Measurements from ENCODE around the gene ATG14.
A peak's percentile ranks its signal among the peaks of the same experiment; 100 is the strongest.
"Not testable (repeated sequence)": the region's sequence is repeated elsewhere in the genome, so short reads cannot be mapped to it uniquely, and the experiment has no call there.

The ATG14 gene

DNA sequence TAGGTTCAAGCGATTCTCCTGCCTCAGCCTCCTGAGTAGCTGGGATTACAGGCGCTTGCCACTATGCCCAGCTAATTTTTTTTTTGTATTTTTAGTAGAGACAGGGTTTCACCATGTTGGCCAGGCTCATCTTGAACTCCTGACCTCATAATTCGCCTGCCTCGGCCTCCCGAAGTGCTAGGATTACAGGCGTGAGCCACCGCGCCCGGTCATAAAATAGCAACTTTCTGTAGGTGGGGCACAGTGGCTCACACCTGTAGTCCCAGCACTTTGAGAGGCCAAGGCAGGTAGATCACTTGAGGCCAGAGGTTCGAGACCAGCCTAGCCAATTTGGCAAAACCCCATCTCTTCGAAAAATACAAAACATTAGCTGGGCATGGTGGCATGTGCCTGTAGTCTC, 10.7 kb upstream of the ATG14 start:
- not testable (repeated sequence) for H3K27ac Mint-ChIP-seq; H3K36me3 Mint-ChIP-seq (ENCODE audit: low read depth); H3K9me3 Mint-ChIP-seq; H3K27me3 Mint-ChIP-seq; H3K4me3 Mint-ChIP-seq; DNase-seq; H3K4me1 Mint-ChIP-seq (ENCODE audit: low read depth)

DNA sequence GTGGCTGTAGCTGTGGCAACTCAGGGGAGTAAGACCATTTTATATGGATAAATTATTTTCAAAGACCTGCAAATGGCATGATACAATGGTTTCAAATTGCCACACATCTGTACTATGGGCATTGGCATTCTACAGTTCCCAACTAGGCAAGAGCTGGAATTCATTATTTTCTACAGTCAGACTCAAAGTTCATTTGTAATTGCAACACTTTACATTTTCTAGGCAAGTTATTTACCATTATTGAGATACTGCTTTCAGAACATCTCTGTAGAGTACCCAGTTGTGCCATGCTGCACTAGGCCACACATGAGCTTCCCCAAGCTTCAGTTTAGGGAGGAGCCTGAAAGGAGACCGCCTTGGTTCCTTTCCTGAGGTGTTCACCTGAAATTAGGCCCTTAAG, 8.0 kb upstream of the ATG14 start:
- DNase-seq: no peak
- no peak overlapping the region for H3K27ac Mint-ChIP-seq
- no peaks in the 10 kb centered on the region for H3K9me3 Mint-ChIP-seq
- peaks cover 7% of the 10 kb centered on the region for H3K27me3 Mint-ChIP-seq
- H3K36me3 Mint-ChIP-seq (ENCODE audit: low read depth): no peaks in the 10 kb centered on the region
- H3K4me3 Mint-ChIP-seq: no peak overlapping the region
- peaks cover 12% of the 10 kb centered on the region for H3K4me1 Mint-ChIP-seq (ENCODE audit: low read depth)

DNA sequence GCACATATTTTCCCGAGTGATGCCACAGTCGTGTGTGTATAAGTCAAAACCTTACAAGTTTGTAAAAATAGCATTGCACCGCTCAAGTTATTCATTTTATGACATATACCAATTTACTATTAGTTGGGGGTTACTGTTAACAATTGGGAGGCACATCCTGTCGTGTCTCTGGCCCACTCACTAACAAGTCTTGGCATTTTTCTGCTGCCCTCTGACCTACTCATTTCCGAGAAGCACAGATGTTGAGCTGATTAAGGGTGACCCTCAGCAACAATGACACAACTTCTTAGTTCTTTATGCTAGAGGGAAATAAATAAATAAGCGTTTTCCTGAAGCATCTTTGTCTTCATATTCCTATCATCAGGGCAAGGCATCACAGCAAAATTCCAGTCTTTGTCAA, 6.8 kb upstream of the ATG14 start:
- no peak for DNase-seq
- no peaks in the 10 kb centered on the region for H3K9me3 Mint-ChIP-seq
- no peak overlapping the region for H3K4me3 Mint-ChIP-seq
- peaks cover 7% of the 10 kb centered on the region for H3K4me1 Mint-ChIP-seq (ENCODE audit: low read depth)
- H3K27me3 Mint-ChIP-seq: peaks cover 7% of the 10 kb centered on the region
- no peaks in the 10 kb centered on the region for H3K36me3 Mint-ChIP-seq (ENCODE audit: low read depth)
- H3K27ac Mint-ChIP-seq: no peak overlapping the region

DNA sequence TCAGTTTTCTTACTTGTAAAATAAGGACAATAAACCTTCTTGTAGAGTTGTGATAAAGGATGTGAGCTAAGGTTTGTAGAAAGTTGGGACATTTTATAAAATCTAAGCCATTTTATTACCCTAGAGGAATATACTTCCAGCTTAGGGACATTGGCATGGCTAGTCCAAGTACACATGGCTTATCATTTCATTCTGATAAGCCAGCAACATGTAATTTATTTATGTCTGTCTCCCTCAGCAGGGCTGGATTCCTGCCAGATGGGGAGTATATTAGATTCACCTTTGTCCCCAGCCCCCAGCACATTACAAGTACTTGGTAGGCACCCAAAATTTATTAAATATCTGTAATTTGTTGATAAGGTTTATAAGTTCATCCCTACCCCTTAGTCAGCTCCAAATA, 6.3 kb upstream of the ATG14 start:
- H3K36me3 Mint-ChIP-seq (ENCODE audit: low read depth): no peaks in the 10 kb centered on the region
- no peak overlapping the region for H3K27ac Mint-ChIP-seq
- no peak for DNase-seq
- H3K4me3 Mint-ChIP-seq: no peak overlapping the region
- peaks cover 7% of the 10 kb centered on the region for H3K4me1 Mint-ChIP-seq (ENCODE audit: low read depth)
- no peaks in the 10 kb centered on the region for H3K9me3 Mint-ChIP-seq
- H3K27me3 Mint-ChIP-seq: peaks cover 7% of the 10 kb centered on the region

DNA sequence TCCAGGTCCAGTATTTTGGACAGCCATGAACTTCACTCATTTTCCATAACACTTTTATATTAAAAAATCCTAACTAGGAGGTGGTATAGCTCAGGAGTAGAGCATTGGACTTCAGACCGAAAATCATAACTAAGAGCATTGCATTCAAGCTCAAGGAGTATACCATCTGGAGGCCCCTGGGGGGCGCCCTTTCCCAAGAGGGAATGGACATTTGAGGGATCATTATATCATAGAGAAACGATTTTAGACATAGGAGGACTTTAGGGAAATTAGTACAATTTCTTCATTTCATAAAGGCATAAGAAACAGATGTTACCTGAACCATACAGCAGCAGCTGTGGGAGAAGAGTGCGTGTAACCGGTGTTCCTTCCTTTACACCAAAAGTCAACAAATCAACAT, 5.2 kb upstream of the ATG14 start:
- H3K4me3 Mint-ChIP-seq: no peak overlapping the region
- no peaks in the 10 kb centered on the region for H3K36me3 Mint-ChIP-seq (ENCODE audit: low read depth)
- no peaks in the 10 kb centered on the region for H3K9me3 Mint-ChIP-seq
- H3K27me3 Mint-ChIP-seq: peaks cover 7% of the 10 kb centered on the region
- H3K4me1 Mint-ChIP-seq (ENCODE audit: low read depth): peaks cover 15% of the 10 kb centered on the region
- no peak for DNase-seq
- H3K27ac Mint-ChIP-seq: no peak overlapping the region

DNA sequence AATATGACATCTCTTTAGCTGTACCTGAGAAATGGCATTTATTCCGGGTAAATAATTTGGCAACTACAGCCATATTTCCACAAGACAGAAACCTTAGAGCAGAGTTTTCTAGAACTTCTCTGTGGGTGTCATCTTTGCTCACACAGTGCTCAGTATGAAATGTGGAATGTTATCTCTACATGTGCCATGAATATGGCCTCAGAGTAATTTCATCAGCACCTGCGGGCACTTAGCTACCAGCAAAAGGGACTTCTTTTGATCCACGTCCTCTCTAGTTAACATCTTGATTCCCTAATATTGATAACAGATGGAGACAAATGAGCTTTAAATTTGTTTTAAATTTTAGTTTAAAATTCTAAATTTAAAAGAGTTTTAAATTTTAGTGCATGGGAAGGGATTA, 2.9 kb upstream of the ATG14 start:
- Mint-ChIP-seq H3K9me3 (no peaks in the 10 kb centered on the region), H3K4me1 (ENCODE audit: low read depth) (peaks cover 29% of the 10 kb centered on the region), H3K27ac (no peak overlapping the region), H3K4me3 (no peak overlapping the region), H3K27me3 (peaks cover 7% of the 10 kb centered on the region), H3K36me3 (ENCODE audit: low read depth) (peaks cover 4% of the 10 kb centered on the region)
- DNase-seq: no peak

DNA sequence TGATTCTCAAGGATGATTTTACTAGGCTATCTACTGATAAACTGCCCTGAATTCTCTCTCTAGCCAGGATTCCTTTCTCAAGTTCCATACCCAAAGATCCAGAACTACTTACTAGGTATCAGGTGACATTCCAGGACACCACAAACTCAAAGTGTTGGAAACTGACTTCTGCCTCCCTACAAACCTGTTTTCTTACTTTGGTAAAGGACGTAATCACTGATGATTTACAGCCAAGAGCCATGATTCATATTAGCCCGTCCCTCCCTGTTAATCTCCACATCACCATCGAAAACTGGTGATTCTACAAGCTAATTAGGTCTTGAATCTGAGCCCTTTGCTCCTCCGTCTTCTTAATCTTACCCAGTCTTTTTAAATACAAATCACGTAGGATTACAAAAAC, 1.0 kb upstream of the ATG14 start:
- peaks cover 38% of the 10 kb centered on the region for H3K4me1 Mint-ChIP-seq (ENCODE audit: low read depth)
- H3K36me3 Mint-ChIP-seq (ENCODE audit: low read depth): peaks cover 6% of the 10 kb centered on the region
- no peaks in the 10 kb centered on the region for H3K9me3 Mint-ChIP-seq
- DNase-seq: no peak
- H3K27me3 Mint-ChIP-seq: peaks cover 7% of the 10 kb centered on the region
- H3K4me3 Mint-ChIP-seq: peak overlapping the region; percentile 89
- no peak overlapping the region for H3K27ac Mint-ChIP-seq

DNA sequence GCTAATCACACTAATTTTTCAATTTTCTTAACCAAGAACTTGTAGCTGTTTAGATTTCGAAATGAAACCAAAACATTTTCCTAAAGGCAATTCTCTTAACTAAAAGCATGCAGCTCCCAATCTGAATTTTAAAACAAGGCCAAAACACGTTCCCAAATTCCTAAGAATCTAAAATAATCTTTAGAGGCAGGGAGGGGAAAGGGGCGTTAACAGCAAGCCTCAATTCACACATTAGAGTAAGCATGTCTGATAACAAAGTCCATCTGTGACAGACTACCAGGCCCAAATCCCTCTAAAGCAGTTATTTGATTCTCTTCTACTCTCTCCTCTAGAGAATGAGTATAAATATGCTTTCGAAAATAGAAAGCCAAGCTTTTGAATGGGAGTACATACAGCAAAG, 754 bp downstream of the ATG14 start:
- Mint-ChIP-seq H3K27me3 (peaks cover 7% of the 10 kb centered on the region), H3K4me3 (peak overlapping the region; percentile 89), H3K9me3 (no peaks in the 10 kb centered on the region), H3K36me3 (ENCODE audit: low read depth) (peaks cover 8% of the 10 kb centered on the region), H3K27ac (peak overlapping the region; percentile 89), H3K4me1 (ENCODE audit: low read depth) (peaks cover 35% of the 10 kb centered on the region)
- no peak for DNase-seq

DNA sequence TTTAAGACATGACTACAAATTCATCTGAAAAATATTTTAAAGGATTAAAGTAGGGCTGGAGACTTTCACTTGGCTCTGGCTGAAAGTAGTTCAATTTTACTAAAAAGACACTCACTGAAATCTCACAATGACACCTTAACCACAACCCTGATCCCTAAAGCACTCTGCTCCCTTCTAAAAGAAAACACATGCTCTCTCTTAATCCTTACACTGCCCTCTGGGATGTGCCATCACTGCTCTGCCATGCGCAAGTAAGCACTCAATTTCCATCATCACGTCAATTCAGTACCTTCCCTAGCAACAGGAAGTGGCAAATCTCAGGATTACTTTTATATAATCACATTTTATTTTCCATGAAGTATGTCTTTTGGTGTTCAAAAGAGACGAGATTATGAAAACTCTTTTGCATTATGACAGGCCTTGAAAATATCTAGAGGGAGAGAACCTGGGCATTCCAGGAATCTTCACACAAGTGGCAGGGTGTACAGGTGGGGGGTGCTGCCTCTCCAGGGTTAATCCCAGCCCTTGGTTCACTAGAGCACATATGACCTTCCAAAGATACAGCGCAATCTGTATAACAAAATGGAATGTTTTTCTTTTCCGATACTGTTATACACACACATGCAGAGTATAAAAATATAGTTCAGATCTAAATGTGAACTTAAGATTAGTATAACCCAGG, 7.3 kb downstream of the ATG14 start:
- Mint-ChIP-seq H3K4me1 (ENCODE audit: low read depth) (peaks cover 55% of the 10 kb centered on the region), H3K27me3 (no peaks in the 10 kb centered on the region)

DNA sequence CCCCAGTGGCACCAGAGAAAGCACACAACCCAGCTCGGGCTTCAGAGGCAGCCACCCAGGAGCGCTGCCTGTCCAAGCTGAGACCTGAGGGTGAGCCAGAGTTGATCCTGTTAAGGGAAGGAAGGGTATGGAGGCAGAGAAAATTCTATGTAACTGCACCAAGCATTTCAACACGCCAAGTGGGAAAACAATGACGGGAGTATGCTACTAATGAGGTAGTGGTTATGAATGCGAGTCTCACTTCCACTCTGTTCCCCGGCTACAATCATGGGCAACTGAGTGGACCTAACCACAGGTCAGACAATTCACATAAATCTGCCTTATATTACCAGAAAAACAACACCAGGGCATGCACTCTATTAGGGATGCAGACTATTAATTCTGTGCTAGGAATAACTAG, 9.9 kb downstream of the ATG14 start:
- Mint-ChIP-seq H3K27me3 (no peaks in the 10 kb centered on the region), H3K27ac (no peak overlapping the region), H3K4me3 (no peak overlapping the region), H3K36me3 (ENCODE audit: low read depth) (peaks cover 3% of the 10 kb centered on the region), H3K4me1 (ENCODE audit: low read depth) (peaks cover 56% of the 10 kb centered on the region), H3K9me3 (no peaks in the 10 kb centered on the region)
- no peak for DNase-seq

More for the DNA sequence above, 7.3 kb downstream of the ATG14 start:
- Mint-ChIP-seq H3K4me3 (no peak overlapping the region), H3K36me3 (ENCODE audit: low read depth) (peaks cover 5% of the 10 kb centered on the region), H3K9me3 (no peaks in the 10 kb centered on the region), H3K27ac (peak overlapping the region; percentile 71)
- DNase-seq: no peak

DNA sequence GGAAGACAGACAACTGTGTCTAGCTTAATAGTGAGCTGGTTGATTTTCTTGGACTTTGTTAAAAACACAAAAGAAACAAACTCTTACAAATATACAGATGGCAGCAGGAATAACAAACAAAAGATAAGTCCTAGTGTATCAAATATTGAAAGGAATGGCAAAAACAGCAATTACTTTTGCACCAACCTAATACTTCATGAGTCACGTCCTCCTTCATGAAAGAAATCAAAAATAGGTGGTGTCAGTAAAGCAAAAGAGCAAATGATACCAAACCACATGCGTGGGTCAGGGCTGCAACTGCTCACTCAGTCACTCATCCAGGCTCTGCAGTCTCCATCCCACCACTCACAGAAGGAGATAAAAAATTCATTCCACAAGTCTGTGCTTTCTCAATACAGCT, 11.8 kb downstream of the ATG14 start:
- H3K27me3 Mint-ChIP-seq: no peaks in the 10 kb centered on the region
- peak overlapping the region; percentile 58 for H3K27ac Mint-ChIP-seq
- H3K36me3 Mint-ChIP-seq (ENCODE audit: low read depth): peaks cover 16% of the 10 kb centered on the region
- no peak for DNase-seq
- H3K4me1 Mint-ChIP-seq (ENCODE audit: low read depth): peaks cover 47% of the 10 kb centered on the region
- H3K9me3 Mint-ChIP-seq: no peaks in the 10 kb centered on the region
- no peak overlapping the region for H3K4me3 Mint-ChIP-seq

DNA sequence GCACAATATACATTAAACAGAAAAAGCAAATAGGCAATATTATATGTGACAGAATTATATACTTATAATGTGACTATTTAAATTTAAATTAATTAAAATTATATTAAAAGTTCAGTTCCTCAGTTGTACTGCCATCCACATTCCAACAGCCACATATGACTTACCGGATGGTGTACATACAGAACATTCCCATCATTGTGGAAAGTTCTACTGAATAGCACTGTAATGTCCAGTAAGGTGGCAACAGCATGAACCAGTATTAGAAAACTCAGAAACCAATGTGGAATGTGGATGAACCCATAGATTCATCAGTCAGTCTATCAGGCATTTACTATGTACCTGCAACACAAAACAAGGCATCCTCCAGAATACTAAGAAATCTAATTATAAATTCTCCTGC, 12.4 kb downstream of the ATG14 start:
- peaks cover 23% of the 10 kb centered on the region for H3K36me3 Mint-ChIP-seq (ENCODE audit: low read depth)
- no peaks in the 10 kb centered on the region for H3K27me3 Mint-ChIP-seq
- H3K27ac Mint-ChIP-seq: peak overlapping the region; percentile 58
- no peak overlapping the region for H3K4me3 Mint-ChIP-seq
- no peaks in the 10 kb centered on the region for H3K9me3 Mint-ChIP-seq
- no peak for DNase-seq
- H3K4me1 Mint-ChIP-seq (ENCODE audit: low read depth): peaks cover 40% of the 10 kb centered on the region

DNA sequence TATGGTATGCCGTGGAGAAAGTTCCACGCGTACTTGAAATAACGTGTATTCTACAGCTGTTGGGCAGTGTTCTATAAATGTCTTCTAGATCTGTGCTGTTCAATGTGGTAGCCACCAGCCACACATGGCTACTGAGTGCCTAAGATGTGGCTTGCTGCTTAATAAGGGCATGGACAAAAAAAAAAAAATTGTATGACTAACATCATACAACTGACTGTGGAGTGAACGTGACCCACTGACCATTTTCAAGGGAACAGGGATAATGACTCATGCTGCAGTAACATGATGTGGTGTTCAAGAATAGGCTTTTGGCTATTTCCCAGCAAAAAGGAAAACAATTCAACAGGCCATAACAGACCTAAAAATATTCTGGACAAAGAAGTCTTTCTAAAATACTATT, 13.0 kb downstream of the ATG14 start:
- Mint-ChIP-seq H3K9me3 (no peaks in the 10 kb centered on the region), H3K36me3 (ENCODE audit: low read depth) (peaks cover 24% of the 10 kb centered on the region), H3K4me1 (ENCODE audit: low read depth) (peaks cover 36% of the 10 kb centered on the region), H3K4me3 (no peak overlapping the region), H3K27me3 (no peaks in the 10 kb centered on the region), H3K27ac (no peak overlapping the region)
- DNase-seq: no peak

DNA sequence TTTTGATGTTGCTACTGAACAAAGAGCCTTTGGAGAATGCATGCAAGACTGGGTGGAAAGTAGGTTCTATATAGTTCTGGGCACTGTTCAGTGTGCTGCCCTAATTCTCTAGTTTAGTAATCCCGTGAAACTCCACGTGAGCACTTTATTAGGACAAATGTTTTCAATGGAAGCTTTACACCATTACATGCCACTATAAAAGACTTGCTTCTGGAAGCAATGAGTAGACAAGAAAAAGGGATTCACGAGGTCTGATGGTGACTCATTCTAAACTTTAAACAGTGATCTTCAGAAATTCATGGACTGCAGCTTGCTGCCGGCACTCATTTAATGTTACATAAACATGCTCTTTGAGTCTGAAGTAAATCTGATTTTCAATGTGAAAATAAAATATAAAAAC, 22.3 kb downstream of the ATG14 start:
- no peaks in the 10 kb centered on the region for H3K27me3 Mint-ChIP-seq
- no peaks in the 10 kb centered on the region for H3K9me3 Mint-ChIP-seq
- peak overlapping the region; percentile 97 for H3K27ac Mint-ChIP-seq
- H3K4me3 Mint-ChIP-seq: no peak overlapping the region
- peaks cover 71% of the 10 kb centered on the region for H3K36me3 Mint-ChIP-seq (ENCODE audit: low read depth)
- peaks cover 51% of the 10 kb centered on the region for H3K4me1 Mint-ChIP-seq (ENCODE audit: low read depth)
- no peak for DNase-seq

DNA sequence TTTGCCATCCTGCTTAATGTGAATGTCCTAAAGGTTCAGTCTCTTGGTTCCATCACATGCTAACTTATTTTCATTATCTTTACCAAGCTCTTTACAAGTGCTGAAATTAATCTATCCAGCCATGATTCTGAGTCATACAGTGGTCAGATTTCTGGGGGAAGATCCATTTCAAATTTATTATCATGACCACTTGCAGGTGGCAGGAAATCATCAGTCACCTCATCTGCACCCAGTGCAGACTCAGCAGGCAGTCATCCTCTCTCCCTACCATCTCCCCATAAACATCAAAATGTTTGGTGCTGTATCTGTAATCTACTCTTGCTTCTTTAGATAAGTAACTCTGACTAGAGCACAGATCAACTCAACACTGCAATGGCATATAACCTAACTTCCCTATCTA, 23.5 kb downstream of the ATG14 start:
- H3K36me3 Mint-ChIP-seq (ENCODE audit: low read depth): peaks cover 77% of the 10 kb centered on the region
- H3K27me3 Mint-ChIP-seq: no peaks in the 10 kb centered on the region
- no peaks in the 10 kb centered on the region for H3K9me3 Mint-ChIP-seq
- H3K4me1 Mint-ChIP-seq (ENCODE audit: low read depth): peaks cover 57% of the 10 kb centered on the region
- DNase-seq: no peak
- peak overlapping the region; percentile 97 for H3K27ac Mint-ChIP-seq
- H3K4me3 Mint-ChIP-seq: peak overlapping the region; percentile 3

DNA sequence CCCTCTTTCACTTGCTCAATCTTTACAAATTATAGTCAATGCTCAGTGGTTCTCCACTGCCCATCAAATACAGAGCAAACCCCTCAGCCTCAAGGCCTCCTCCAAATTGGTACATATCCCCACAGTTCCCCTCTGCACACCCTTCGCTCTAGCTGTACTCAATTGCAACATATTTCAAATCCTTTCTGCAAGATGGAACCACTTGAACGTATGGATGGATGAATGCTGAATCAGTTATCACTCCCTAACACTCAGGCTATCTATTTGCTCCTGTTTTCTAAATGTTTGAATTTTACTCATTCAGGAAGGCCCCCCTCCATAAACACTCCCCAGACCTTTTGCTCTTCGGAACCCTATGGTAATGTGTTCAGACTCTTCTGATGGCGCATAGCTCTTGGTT, 24.5 kb downstream of the ATG14 start:
- Mint-ChIP-seq H3K27me3 (no peaks in the 10 kb centered on the region), H3K36me3 (ENCODE audit: low read depth) (peaks cover 80% of the 10 kb centered on the region), H3K4me3 (peak overlapping the region; percentile 3), H3K9me3 (no peaks in the 10 kb centered on the region), H3K27ac (peak overlapping the region; percentile 97), H3K4me1 (ENCODE audit: low read depth) (peaks cover 57% of the 10 kb centered on the region)
- no peak for DNase-seq

All from activated T-cell treated with anti-CD3 and anti-CD28 coated beads, Interleukin-2, amount 50 U/mL, for 24 hours (primary cell).